NT2/D1 (cell line): ENCODE data around the gene MAGI2.

Experiments
- SUZ12 ChIP-seq: IDR thresholded peaks from 2 replicates; pipeline ENCODE4 v1.6.1; 2011; ENCODE audit not compliant: insufficient read length, insufficient read depth; ENCODE audit errors: extremely low read depth
- YY1 ChIP-seq: IDR thresholded peaks from 2 replicates; pipeline ENCODE4 v1.6.1; 2011; ENCODE audit not compliant: insufficient read length, insufficient read depth
- ZNF274 ChIP-seq: IDR thresholded peaks from 2 replicates; pipeline ENCODE4 v1.6.1; 2011; ENCODE audit warnings: mild to moderate bottlenecking, low read depth, low read length

DNA sequence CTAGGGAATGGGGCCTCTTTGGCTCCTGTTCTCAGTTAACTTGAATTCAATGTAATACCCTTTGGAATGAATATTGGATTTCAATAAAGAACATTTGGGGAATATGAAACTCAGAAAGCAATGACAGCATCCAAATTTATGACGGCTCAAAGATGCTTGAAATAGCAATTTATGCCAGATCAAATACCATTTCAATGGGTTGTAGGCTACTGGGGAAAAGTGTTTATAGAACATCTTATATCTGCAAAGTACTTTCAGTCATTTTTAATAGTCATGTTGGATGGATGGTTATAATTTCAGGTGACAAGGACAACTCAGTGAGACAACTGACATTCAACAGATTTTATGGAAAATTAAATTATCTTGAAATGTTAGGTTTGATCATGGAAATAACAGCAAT lies 882.2 kb downstream of the MAGI2 start:
- TF ChIP-seq SUZ12 (no peak), ZNF274 (no peak), YY1 (no peak)
